Spleen (tissue), 11 donors: ENCODE results near the gene RND1. TPM values are rescaled to one million over a fixed set of nuclear protein-coding genes. Genes with fewer than 3 reads are reported as not detected.
A peak's percentile ranks its signal among the peaks of the same experiment; 100 is the strongest.

Experiments used
- DNase-seq: peaks from one replicate; pipeline ENCODE4 v3.0.0-alpha.2; 2020
- H3K27ac ChIP-seq, 8 donors: fragments of 200-600 bp; sonication (generic) in 7 of 8; 1 replicate in 4 of 8; 2 replicates in 4 of 8; pipeline versions ENCODE4 v1.5.0 to v1.8.0; 2016 to 2021; ENCODE audit warnings: inconsistent platforms in 4 of 8, mild to moderate bottlenecking in 4 of 8, moderate library complexity in 1 of 8
- H3K27me3 ChIP-seq, 7 donors: fragments of 200-600 bp; sonication (generic) in 6 of 7; replicated peaks in 1 of 7; 1 replicate in 4 of 7; 2 replicates in 3 of 7; pipeline versions ENCODE4 v1.5.0 to v1.8.0; 2016 to 2021; ENCODE audit warnings: inconsistent platforms in 3 of 7, mild to moderate bottlenecking in 1 of 7
- H3K36me3 ChIP-seq, 6 donors: fragments of 200-600 bp; sonication (generic) in 5 of 6; 1 replicate in 4 of 6; 2 replicates in 2 of 6; pipeline versions ENCODE4 v1.5.0 to v1.8.0; 2016 to 2021; ENCODE audit warnings: inconsistent platforms in 2 of 6
- H3K4me1 ChIP-seq, 6 donors: fragments of 200-600 bp; sonication (generic) in 5 of 6; 1 replicate in 3 of 6; 2 replicates in 3 of 6; pipeline versions ENCODE4 v1.5.0 to v1.8.0; 2016 to 2021; ENCODE audit warnings: inconsistent platforms in 3 of 6
- H3K4me3 ChIP-seq, 8 donors: fragments of 200-600 bp; sonication (generic) in 7 of 8; 1 replicate in 4 of 8; 2 replicates in 4 of 8; pipeline versions ENCODE4 v1.5.0 to v1.8.0; 2016 to 2021; ENCODE audit warnings: inconsistent platforms in 4 of 8, mild to moderate bottlenecking in 4 of 8, moderate library complexity in 2 of 8
- H3K9me3 ChIP-seq, 8 donors: fragments of 200-600 bp; sonication (generic) in 7 of 8; 1 replicate in 4 of 8; 2 replicates in 4 of 8; pipeline versions ENCODE4 v1.5.0 to v1.8.0; 2016 to 2021; ENCODE audit warnings: inconsistent platforms in 4 of 8
- CTCF ChIP-seq, 11 experiments: fragments of 200-600 bp in 7 of 11; fragments of 450-650 bp in 4 of 11; sonication (generic) in 4 of 11; IDR thresholded peaks in 8 of 11; conservative IDR thresholded peaks in 3 of 11; 1 replicate in 7 of 11; 2 replicates in 4 of 11; pipeline versions ENCODE4 v1.4.0 to v1.8.0; 2016 to 2021; ENCODE audit warnings: antibody characterized with exemption in 11 of 11, inconsistent platforms in 4 of 11, mild to moderate bottlenecking in 1 of 11
- POLR2A ChIP-seq, 3 donors: fragments of 450-650 bp; IDR thresholded peaks; one replicate each; pipeline ENCODE4 v1.5.1; 2017; ENCODE audit warnings: antibody characterized with exemption in 3 of 3, mild to moderate bottlenecking in 1 of 3
- POLR2AphosphoS5 ChIP-seq, 3 donors: sonication (generic); formaldehyde crosslinking; IDR thresholded peaks; one replicate each; pipeline ENCODE4 v1.5.1; 2017; ENCODE audit warnings: antibody characterized with exemption in 3 of 3
- WGBS, 5 donors: extraction: QIAGEN DNeasy Blood & Tissue Kit in 3 of 5; methylation state at CpG; one replicate each; pipeline versions ENCODE4 v1.1.5 to v1.1.7; 2013 to 2018; 5-methylcytosine and 5-hydroxymethylcytosine counted together
- intact Hi-C: fragments of 100-400 bp; cut with DNase I; formaldehyde crosslinking; loops from one replicate; pipeline ENCODE4 v1.15.0; 2023; ENCODE audit warnings: low total_unique reads
- polyA plus RNA-seq, 3 donors: library from polyadenylated mRNA; stranded (reverse); fragments of 200-250 nt; gene quantifications; one replicate each; pipeline ENCODE4 v1.2.1, GENCODE V29; 2013
- total RNA-seq, 7 donors: library from RNA; depleted of rRNA in 3 of 7; stranded (reverse); fragments of >200 nt in 3 of 7; fragmentation: NEBNext Ultra II Directional in 4 of 7; extraction: Animal tissue kit (Norgen Biotek cat#: 25700) in 4 of 7; gene quantifications; one replicate each; pipeline versions ENCODE4 v1.1.0 to v1.2.1, GENCODE V29; 2016 to 2021
- donor health status: healthy with polysubstance abuse.
- donor health status: DM: no; HTN: no; CAD: no; lungs with moderate emphysema.
- donor health status: DM: no; HTN: no; CAD: no.
- donor health status: Bipolar disorder and iron deficiency.
- donor health status: healthy.
- donor health status: DM: no; HTN: no; CAD: no.
- donor health status: DM: yes; HTN: yes; CAD: no.

The RND1 gene
- total and polyA plus RNA-seq, 10 donors: 0.65 to 3.0 (median 1.0) TPM

- Histone ChIP-seq H3K27ac (no peak overlapping the region), H3K4me1 (peaks cover 7 to 23% (median 22%) of the 10 kb centered on the region in 6 donors), H3K36me3 (no peaks in the 10 kb centered on the region), H3K9me3 (no peaks in the 10 kb centered on the region), H3K27me3 (peaks cover 0 to 16% (median 0%) of the 10 kb centered on the region in 7 donors), H3K4me3 (no peak overlapping the region)
- WGBS, 5 donors: 76 to 87% (median 82%) methylated on average over 2 of the region's 2 CpGs
- no peak for DNase-seq
- intact Hi-C loops: no loop called here
- TF ChIP-seq POLR2AphosphoS5 (IDR thresholded peaks at IDR 0.05): no peak
- no peak for TF ChIP-seq POLR2A (IDR thresholded peaks at IDR 0.05)
These were observed 3.5 kb upstream of the RND1 start for GRCh38 chr12:48869191-48869590.

DNA sequence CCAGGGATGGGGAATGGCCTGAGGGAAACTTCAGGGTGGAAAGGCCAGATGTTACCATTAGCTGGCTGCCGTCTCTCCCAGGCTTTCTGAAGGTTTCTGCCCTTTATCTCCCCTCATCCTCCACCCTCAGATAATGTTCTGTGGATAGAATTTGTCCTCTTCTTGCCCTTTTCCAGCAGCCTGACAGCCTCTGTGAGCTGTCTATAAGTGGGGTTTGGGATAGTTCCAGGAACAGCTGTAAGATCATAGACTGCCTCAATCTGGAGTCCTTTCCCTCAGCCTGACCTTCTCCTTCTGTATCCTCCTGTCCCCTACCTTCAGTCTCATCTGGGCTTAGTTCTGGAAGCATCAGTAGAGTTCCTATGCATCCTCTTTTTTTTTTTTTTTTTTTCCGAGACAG lies 2.8 kb upstream of the RND1 start:
- no peak overlapping the region for H3K4me3 ChIP-seq
- WGBS, 5 donors: 81 to 93% (median 82%) methylated on average over 2 of the region's 2 CpGs
- peaks cover 0 to 24% (median 0%) of the 10 kb centered on the region in 7 donors for H3K27me3 ChIP-seq
- no peaks in the 10 kb centered on the region for H3K9me3 ChIP-seq
- peaks cover 7 to 30% (median 24%) of the 10 kb centered on the region in 6 donors for H3K4me1 ChIP-seq
- DNase-seq: no peak
- intact Hi-C loops: no loop called here
- H3K36me3 ChIP-seq: no peaks in the 10 kb centered on the region
- no peak overlapping the region for H3K27ac ChIP-seq
- TF ChIP-seq POLR2AphosphoS5 (IDR thresholded peaks at IDR 0.05) (no peak), CTCF (IDR thresholded peaks at IDR 0.05 in 8 of 11, conservative IDR thresholded peaks at IDR 0.05 in 3 of 11) (no peak)

DNA sequence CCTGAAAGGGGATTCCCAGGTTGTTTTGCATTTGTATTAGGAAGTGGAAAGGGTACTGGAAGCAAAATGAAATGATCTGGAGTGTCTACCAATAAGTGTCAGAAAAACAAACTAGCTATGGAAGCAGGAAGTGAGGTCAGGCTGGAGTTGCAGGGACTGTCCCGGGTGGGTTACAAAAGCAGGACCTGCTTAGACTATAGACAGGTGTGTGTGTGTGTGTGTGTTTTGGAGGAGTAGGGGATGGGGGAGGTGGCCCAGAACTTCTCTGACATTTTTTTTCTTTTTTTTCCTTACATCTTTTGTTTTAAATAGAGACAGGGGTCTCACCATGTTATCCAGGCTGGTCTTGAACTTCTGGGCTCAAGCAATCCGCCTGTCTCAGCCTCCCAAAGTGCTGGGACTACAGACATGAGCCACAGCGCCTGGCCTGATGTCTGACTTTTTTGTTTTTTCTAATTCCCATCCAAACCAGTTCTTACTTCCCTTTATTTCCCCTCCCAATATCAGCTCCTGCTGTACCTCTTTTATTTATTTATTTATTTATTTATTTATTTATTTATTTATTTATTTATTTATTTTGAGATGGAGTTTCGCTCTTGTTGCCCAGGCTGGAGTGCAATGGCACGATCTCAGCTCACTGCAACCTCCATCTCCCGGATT lies 512 bp upstream of the RND1 start:
- 68 to 78% (median 72%) methylated on average over 6 of the region's 6 CpGs for WGBS, 5 donors
- Histone ChIP-seq H3K36me3 (peaks cover 0 to 7% (median 0%) of the 10 kb centered on the region in 6 donors), H3K27me3 (peaks cover 0 to 39% (median 0%) of the 10 kb centered on the region in 7 donors), H3K4me3 (peak overlapping the region; percentile 38 to 85 (median 56)), H3K4me1 (peaks cover 7 to 32% (median 24%) of the 10 kb centered on the region in 6 donors), H3K27ac (peak overlapping the region in 6 of 8 donors; percentile 2 to 74 (median 48)), H3K9me3 (no peaks in the 10 kb centered on the region)
- intact Hi-C loops: no loop called here
- DNase-seq: no peak
- TF ChIP-seq POLR2A (IDR thresholded peaks at IDR 0.05) (no peak), POLR2AphosphoS5 (IDR thresholded peaks at IDR 0.05) (no peak), CTCF (IDR thresholded peaks at IDR 0.05 in 8 of 11, conservative IDR thresholded peaks at IDR 0.05 in 3 of 11) (no peak)

GRCh38 chr12:48863291-48863690 lies 2.4 kb downstream of the RND1 start:
- Histone ChIP-seq H3K27me3 (peaks cover 0 to 39% (median 0%) of the 10 kb centered on the region in 7 donors), H3K4me3 (no peak overlapping the region), H3K36me3 (peaks cover 0 to 13% (median 0%) of the 10 kb centered on the region in 6 donors), H3K4me1 (peaks cover 7 to 32% (median 24%) of the 10 kb centered on the region in 6 donors), H3K27ac (no peak overlapping the region), H3K9me3 (no peaks in the 10 kb centered on the region)
- WGBS, 5 donors: 75 to 90% (median 84%) methylated on average over 4 of the region's 4 CpGs
- TF ChIP-seq POLR2AphosphoS5 (IDR thresholded peaks at IDR 0.05) (no peak), CTCF (IDR thresholded peaks at IDR 0.05 in 8 of 11, conservative IDR thresholded peaks at IDR 0.05 in 3 of 11) (no peak), POLR2A (IDR thresholded peaks at IDR 0.05) (no peak)
- DNase-seq: no peak
- intact Hi-C loops: no loop called here
